Measurements from ENCODE around the gene CHAF1A.

CHAF1A gene

GRCh38 chr19:4365791-4366665 is 36.4 kb upstream of the CHAF1A start:
- no peak for FAIRE-seq

GRCh38 chr19:4366666-4367335 is 35.6 kb upstream of the CHAF1A start:
- no peak for FAIRE-seq
- no peak for DNase-seq (ENCODE audit: low spot score)

More at GRCh38 chr19:4365791-4366665, 36.4 kb upstream of the CHAF1A start:
- DNase-seq (ENCODE audit: low spot score), result no peak

GRCh38 chr19:4367336-4367723 is 35.1 kb upstream of the CHAF1A start:
- FAIRE-seq (no peak), DNase-seq (ENCODE audit: low spot score) (no peak)

- FAIRE-seq (peak; percentile 13), DNase-seq (ENCODE audit: low spot score) (no peak)
Observed at GRCh38 chr19:4367781-4368127, 34.7 kb upstream of the CHAF1A start.

GRCh38 chr19:4368128-4368820 is 34.2 kb upstream of the CHAF1A start:
- no peak for FAIRE-seq
- DNase-seq (ENCODE audit: low spot score), result no peak

GRCh38 chr19:4369109-4369887 is 33.1 kb upstream of the CHAF1A start:
- no peak for FAIRE-seq
- no peak for DNase-seq (ENCODE audit: low spot score)

GRCh38 chr19:4369888-4370260 is 32.6 kb upstream of the CHAF1A start:
- FAIRE-seq, result no peak
- no peak for DNase-seq (ENCODE audit: low spot score)

- DNase-seq (ENCODE audit: low spot score), result no peak
- FAIRE-seq, result no peak
Observed at GRCh38 chr19:4370418-4371041, 31.9 kb upstream of the CHAF1A start.

- FAIRE-seq (no peak), DNase-seq (ENCODE audit: low spot score) (no peak)
Observed at GRCh38 chr19:4371247-4372164, 30.9 kb upstream of the CHAF1A start.

- DNase-seq (ENCODE audit: low spot score) (no peak), FAIRE-seq (no peak)
Observed at GRCh38 chr19:4372165-4373012, 30.1 kb upstream of the CHAF1A start.

- DNase-seq (ENCODE audit: low spot score) (no peak), FAIRE-seq (no peak)
Observed at GRCh38 chr19:4373013-4373367, 29.4 kb upstream of the CHAF1A start.

- DNase-seq (ENCODE audit: low spot score) (no peak), FAIRE-seq (no peak)
Observed at GRCh38 chr19:4373601-4374497, 28.6 kb upstream of the CHAF1A start.

- FAIRE-seq, result no peak
- peak; percentile 60 for DNase-seq (ENCODE audit: low spot score)
Observed at GRCh38 chr19:4374498-4375163, 27.8 kb upstream of the CHAF1A start.

GRCh38 chr19:4375164-4376027 is 27.0 kb upstream of the CHAF1A start:
- no peak for FAIRE-seq
- DNase-seq (ENCODE audit: low spot score), result no peak

GRCh38 chr19:4376028-4376670 is 26.3 kb upstream of the CHAF1A start:
- DNase-seq (ENCODE audit: low spot score) (no peak), FAIRE-seq (no peak)

- FAIRE-seq (no peak), DNase-seq (ENCODE audit: low spot score) (no peak)
Observed at GRCh38 chr19:4376671-4376990, 25.8 kb upstream of the CHAF1A start.
